HL-60 (cell line): ENCODE measurements around the gene PIP4K2A.

Source experiments
- GABPA ChIP-seq: IDR thresholded peaks from 2 replicates; pipeline ENCODE4 v1.6.1; 2012; ENCODE audit warnings: low read depth
- POLR2AphosphoS5 ChIP-seq: IDR thresholded peaks from 2 replicates; pipeline ENCODE4 v1.6.1; 2012; ENCODE audit warnings: low read depth
- REST ChIP-seq: IDR thresholded peaks from 2 replicates; pipeline ENCODE4 v1.6.1; 2012; ENCODE audit warnings: low read depth; ENCODE audit not compliant: insufficient replicate concordance
- SPI1 ChIP-seq: IDR thresholded peaks from 2 replicates; pipeline ENCODE4 v1.6.1; 2012; ENCODE audit warnings: low read depth, mild to moderate bottlenecking, borderline replicate concordance
- TF ChIP-seq, protein P1 (sequence below): IDR thresholded peaks from one replicate; pipeline ENCODE4 v1.5.1; 2011; ENCODE audit warnings: low read length, control low read depth, inconsistent platforms; ENCODE audit not compliant: insufficient read depth

GRCh38 chr10:22557321-22557720 lies 157.1 kb downstream of the PIP4K2A start:
- TF ChIP-seq, protein P1, sequence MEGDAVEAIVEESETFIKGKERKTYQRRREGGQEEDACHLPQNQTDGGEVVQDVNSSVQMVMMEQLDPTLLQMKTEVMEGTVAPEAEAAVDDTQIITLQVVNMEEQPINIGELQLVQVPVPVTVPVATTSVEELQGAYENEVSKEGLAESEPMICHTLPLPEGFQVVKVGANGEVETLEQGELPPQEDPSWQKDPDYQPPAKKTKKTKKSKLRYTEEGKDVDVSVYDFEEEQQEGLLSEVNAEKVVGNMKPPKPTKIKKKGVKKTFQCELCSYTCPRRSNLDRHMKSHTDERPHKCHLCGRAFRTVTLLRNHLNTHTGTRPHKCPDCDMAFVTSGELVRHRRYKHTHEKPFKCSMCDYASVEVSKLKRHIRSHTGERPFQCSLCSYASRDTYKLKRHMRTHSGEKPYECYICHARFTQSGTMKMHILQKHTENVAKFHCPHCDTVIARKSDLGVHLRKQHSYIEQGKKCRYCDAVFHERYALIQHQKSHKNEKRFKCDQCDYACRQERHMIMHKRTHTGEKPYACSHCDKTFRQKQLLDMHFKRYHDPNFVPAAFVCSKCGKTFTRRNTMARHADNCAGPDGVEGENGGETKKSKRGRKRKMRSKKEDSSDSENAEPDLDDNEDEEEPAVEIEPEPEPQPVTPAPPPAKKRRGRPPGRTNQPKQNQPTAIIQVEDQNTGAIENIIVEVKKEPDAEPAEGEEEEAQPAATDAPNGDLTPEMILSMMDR: no peak
- TF ChIP-seq REST: no peak
- no peak for TF ChIP-seq GABPA
- no peak for TF ChIP-seq SPI1
- TF ChIP-seq POLR2AphosphoS5: no peak
